Fibroblast of villous mesenchyme (primary cell): ENCODE measurements around the gene MSI1. TPM values are rescaled to one million over a fixed set of nuclear protein-coding genes. Genes with fewer than 3 reads are reported as not detected.

Experiments used
- DNase-seq: peaks from one replicate; pipeline ENCODE4 v3.0.0-alpha.2; 2010; ENCODE audit warnings: low read depth
- H3K4me3 ChIP-seq: 2 replicates; pipeline ENCODE4 v1.5.1; 2011; ENCODE audit warnings: low read depth, mild to moderate bottlenecking, low read length
- total RNA-seq: library from RNA; depleted of rRNA; stranded (reverse); fragments of >200 nt; gene quantifications from 2 replicates; pipeline ENCODE4 v1.2.3, GENCODE V29; 2012
- TF ChIP-seq, protein P1 (sequence below): IDR thresholded peaks from 2 replicates; pipeline ENCODE4 v1.5.1; 2012; ENCODE audit warnings: low read depth, mild to moderate bottlenecking, low read length; ENCODE audit not compliant: insufficient read depth

Gene MSI1
- total RNA-seq, 1 donor: not detected

DNA sequence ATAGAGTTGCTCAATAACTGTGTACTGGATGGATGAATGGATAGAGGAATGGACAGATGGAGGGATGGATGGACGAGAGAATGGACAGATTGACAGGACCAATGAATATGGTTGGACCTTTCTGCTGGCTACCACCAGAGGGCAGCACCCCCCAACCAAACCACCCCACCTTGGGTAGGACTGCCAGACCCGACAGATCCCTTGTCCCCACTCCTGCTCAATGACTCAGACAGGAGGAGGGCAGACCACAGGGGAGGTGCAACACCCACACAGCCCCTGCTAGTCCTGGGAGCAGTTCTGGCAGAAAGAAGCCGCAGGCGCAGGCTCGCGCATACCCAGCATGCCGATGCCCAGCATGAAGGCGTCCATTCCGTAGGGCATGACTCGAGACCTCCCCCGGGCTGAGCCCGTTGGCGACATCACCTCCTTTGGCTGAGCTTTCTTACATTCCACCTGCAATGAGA, 12.4 kb downstream of the MSI1 start:
- peak overlapping the region; percentile 32 for H3K4me3 ChIP-seq
- TF ChIP-seq, protein P1, sequence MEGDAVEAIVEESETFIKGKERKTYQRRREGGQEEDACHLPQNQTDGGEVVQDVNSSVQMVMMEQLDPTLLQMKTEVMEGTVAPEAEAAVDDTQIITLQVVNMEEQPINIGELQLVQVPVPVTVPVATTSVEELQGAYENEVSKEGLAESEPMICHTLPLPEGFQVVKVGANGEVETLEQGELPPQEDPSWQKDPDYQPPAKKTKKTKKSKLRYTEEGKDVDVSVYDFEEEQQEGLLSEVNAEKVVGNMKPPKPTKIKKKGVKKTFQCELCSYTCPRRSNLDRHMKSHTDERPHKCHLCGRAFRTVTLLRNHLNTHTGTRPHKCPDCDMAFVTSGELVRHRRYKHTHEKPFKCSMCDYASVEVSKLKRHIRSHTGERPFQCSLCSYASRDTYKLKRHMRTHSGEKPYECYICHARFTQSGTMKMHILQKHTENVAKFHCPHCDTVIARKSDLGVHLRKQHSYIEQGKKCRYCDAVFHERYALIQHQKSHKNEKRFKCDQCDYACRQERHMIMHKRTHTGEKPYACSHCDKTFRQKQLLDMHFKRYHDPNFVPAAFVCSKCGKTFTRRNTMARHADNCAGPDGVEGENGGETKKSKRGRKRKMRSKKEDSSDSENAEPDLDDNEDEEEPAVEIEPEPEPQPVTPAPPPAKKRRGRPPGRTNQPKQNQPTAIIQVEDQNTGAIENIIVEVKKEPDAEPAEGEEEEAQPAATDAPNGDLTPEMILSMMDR: peak; percentile 89
- DNase-seq: peak; percentile 80

DNA sequence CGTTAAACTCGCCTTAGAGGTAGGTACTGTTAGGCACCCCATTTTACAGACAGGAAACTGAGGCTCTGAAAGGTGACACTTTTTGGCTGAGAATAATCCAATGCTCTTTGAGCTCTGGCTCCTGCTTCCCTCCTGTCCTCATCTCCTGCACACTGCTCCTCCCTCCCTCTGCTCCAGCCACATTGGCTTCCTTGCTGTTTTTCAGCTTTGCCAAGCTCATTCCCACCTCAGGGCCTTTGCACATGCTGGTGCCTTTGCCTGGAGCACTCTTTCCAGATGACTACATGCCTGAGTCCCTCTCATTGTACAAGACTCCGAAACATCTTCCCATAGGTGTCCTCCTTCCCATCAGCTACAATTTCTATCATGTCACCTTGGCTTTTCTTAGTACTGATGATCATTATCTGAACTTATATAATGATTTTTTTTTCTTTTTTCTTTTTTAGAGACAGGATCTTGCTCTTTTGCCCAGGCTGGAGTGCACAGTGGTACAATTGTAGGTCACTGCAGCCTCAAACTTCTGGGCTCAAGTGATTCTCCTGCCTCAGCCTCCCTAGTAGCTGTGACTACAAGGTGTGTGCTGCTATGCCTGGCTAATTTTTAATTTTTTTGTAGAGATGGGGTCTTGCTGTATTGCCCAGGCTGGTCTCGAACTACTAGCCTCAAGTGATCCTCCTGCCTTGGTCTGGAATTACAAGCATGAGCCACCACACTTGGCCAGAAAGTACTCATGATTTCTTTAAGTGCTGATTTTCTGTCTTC, 15.2 kb downstream of the MSI1 start:
- TF ChIP-seq, protein P1: no peak
- H3K4me3 ChIP-seq: no peak overlapping the region
- DNase-seq: no peak

DNA sequence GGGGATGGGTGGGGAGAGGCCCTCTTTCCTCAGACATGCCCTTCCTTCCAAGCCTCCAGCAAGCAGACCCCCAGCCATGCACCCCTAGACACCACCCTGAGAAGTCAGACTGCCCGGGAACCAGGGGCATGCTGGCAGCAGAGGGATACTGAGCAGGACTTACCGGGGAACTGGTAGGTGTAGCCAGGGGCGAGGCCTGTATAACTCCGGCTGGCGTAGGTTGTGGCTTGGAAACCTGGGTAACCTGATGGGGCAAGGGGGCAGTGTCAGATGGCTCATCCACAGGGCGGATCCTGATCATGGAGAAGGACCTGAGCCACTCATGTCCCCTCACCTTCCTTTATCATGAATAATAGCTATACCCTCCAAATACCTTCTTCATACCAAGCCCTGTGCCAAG, 15.8 kb downstream of the MSI1 start:
- H3K4me3 ChIP-seq: no peak overlapping the region
- TF ChIP-seq, protein P1: no peak
- no peak for DNase-seq

DNA sequence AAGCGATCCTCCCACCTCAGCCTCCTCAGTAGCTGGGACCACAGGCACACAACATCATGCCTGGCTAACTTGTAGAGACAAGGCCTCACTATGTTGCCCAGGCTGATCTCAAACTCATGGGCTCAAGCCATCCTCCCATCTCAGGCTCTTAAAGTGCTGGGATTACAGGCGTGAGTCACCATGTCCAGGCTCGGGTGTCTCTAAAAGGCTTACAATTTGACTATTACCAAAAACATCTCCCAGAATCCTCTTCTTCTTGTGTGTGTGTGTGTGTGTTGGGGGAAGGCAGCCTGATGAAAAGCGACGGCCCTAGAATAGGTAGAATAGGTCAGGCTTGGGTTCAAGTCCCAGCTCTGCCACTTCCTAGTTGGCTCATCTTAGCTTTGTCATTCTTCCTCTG, 16.8 kb downstream of the MSI1 start:
- H3K4me3 ChIP-seq: no peak overlapping the region
- DNase-seq: peak; percentile 22
- TF ChIP-seq, protein P1: no peak

DNA sequence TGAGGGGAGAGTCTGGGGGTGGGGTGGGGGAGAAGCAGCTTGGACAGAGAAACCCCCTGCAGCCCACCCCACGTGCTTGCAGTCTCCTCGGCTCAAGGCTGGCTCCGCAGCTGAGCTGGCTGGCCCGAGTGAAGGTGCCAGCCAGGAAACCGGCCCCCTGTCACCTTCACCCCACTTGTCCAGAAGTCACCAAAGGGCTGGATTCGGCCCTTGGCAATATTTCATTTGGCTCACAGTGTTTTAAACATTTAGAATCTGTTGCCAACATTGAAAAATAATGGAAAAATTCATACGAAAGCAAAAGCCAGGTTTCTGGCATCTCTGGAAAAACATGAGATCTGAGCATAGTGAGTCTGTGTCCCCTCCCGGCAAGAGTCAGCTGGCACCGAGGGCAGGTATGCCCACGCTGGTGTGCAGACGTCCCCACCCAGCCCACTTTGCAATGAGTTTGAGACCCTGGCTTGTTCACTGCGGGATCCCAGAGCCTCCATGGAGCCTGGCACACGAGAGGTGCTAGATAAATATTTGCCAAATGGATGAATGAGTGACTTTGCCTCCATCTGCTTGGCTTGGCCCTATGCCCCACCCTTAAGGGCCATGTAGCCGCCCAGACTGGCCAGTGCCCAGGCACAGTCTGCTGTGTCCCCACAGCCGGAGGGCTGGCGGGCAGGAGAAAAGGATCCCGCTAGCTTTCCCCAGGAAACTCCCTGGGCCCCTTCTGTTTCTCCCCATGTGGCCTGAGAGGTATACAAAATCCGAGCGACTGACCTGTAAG, 18.2 kb downstream of the MSI1 start:
- no peak for DNase-seq
- TF ChIP-seq, protein P1: no peak
- H3K4me3 ChIP-seq: no peak overlapping the region

DNA sequence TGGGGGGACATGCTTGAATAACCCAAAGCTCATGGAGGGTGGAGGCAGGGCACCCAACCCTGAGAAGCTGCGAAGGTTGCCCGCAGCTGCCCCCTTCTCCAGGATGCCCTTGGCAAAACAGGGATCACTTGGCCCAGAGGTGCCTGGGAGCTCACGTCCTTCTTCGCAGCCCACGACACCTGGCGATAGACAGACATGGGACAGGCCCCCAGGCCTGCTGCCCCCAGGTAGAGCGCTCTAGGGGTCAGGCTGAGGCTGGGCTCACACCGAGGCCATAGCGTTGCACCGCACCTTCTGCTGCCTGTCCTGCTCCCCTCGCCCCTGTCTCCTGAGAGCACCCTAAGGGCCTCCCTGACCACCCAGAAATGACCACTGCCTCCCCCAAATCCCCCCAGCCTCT, 21.2 kb downstream of the MSI1 start:
- TF ChIP-seq, protein P1: no peak
- no peak overlapping the region for H3K4me3 ChIP-seq
- DNase-seq: no peak
